Measurements from ENCODE around the gene AFDN. TPM values are rescaled to one million over a fixed set of nuclear protein-coding genes. Genes with fewer than 3 reads are reported as not detected.

Gene AFDN
- total RNA-seq, 2 donors from 2014 or later: 214 to 239 TPM

GRCh38 chr6:167968091-167968490, 141.4 kb downstream of the AFDN start:
- Histone ChIP-seq H3K9ac (ENCODE audit: extremely low read depth, low read length, poor library complexity, severe bottlenecking) (no peak overlapping the region), H3K4me3 (ENCODE audit: low read length) (no peak overlapping the region), H3K27ac (ENCODE audit: low read depth, low read length) (no peak overlapping the region), H3K9me3 (ENCODE audit: control insufficient read depth, low read length) (peaks cover 9% of the 10 kb centered on the region), H3K36me3 (ENCODE audit: control insufficient read depth, insufficient read depth, low read length) (peaks cover 91% of the 10 kb centered on the region), H3K4me1 (ENCODE audit: control insufficient read depth, insufficient read depth, low read length) (peaks cover 7% of the 10 kb centered on the region), H3K27me3 (ENCODE audit: control insufficient read depth, insufficient read depth, low read length, poor library complexity, severe bottlenecking) (no peaks in the 10 kb centered on the region)
- TF ChIP-seq CTCF (conservative IDR thresholded peaks at IDR 0.05): peak; percentile 90
- peaks cover 70% of the 10 kb centered on the region for H3K36me3 Mint-ChIP-seq (ENCODE audit: low read depth)
- peak; percentile 92 for DNase-seq
- 78 to 81% methylated on average over 6 of the region's 6 CpGs for WGBS, 2 experiments (ENCODE audit: insufficient coverage in 1 of 2, insufficient read length in 1 of 2)
- H3K4me3 Mint-ChIP-seq: no peak overlapping the region
- no peak overlapping the region for H3K27ac Mint-ChIP-seq
- H3K9me3 Mint-ChIP-seq: no peaks in the 10 kb centered on the region
- no peaks in the 10 kb centered on the region for H3K27me3 Mint-ChIP-seq (ENCODE audit: insufficient read depth)
- peaks cover 44% of the 10 kb centered on the region for H3K4me1 Mint-ChIP-seq

- H3K4me3 ChIP-seq (ENCODE audit: low read length): no peak overlapping the region
- Mint-ChIP-seq H3K27ac (no peak overlapping the region), H3K27me3 (ENCODE audit: insufficient read depth) (no peaks in the 10 kb centered on the region), H3K9me3 (no peaks in the 10 kb centered on the region), H3K4me1 (peaks cover 35% of the 10 kb centered on the region), H3K36me3 (ENCODE audit: low read depth) (peaks cover 54% of the 10 kb centered on the region), H3K4me3 (no peak overlapping the region)
- peaks cover 70% of the 10 kb centered on the region for H3K36me3 ChIP-seq (ENCODE audit: control insufficient read depth, insufficient read depth, low read length)
- H3K9ac ChIP-seq (ENCODE audit: extremely low read depth, low read length, poor library complexity, severe bottlenecking): no peak overlapping the region
- TF ChIP-seq CTCF (conservative IDR thresholded peaks at IDR 0.05): no peak
- no peak overlapping the region for H3K27ac ChIP-seq (ENCODE audit: low read depth, low read length)
- H3K4me1 ChIP-seq (ENCODE audit: control insufficient read depth, insufficient read depth, low read length): peaks cover 4% of the 10 kb centered on the region
- no peak for DNase-seq
- H3K27me3 ChIP-seq (ENCODE audit: control insufficient read depth, insufficient read depth, low read length, poor library complexity, severe bottlenecking): no peaks in the 10 kb centered on the region
- H3K9me3 ChIP-seq (ENCODE audit: control insufficient read depth, low read length): peaks cover 9% of the 10 kb centered on the region
- 85 to 98% methylated on average over 6 to 9 of the region's 10 CpGs for WGBS, 2 experiments (ENCODE audit: insufficient coverage in 1 of 2, insufficient read length in 1 of 2)
These were observed 143.5 kb downstream of the AFDN start for GRCh38 chr6:167970230-167970629.

- Mint-ChIP-seq H3K4me1 (peaks cover 29% of the 10 kb centered on the region), H3K27ac (no peak overlapping the region), H3K36me3 (ENCODE audit: low read depth) (peaks cover 39% of the 10 kb centered on the region), H3K27me3 (ENCODE audit: insufficient read depth) (no peaks in the 10 kb centered on the region), H3K4me3 (no peak overlapping the region), H3K9me3 (peaks cover 4% of the 10 kb centered on the region)
- Histone ChIP-seq H3K36me3 (ENCODE audit: control insufficient read depth, insufficient read depth, low read length) (peaks cover 50% of the 10 kb centered on the region), H3K4me1 (ENCODE audit: control insufficient read depth, insufficient read depth, low read length) (peaks cover 4% of the 10 kb centered on the region), H3K27ac (ENCODE audit: low read depth, low read length) (no peak overlapping the region), H3K4me3 (ENCODE audit: low read length) (no peak overlapping the region), H3K9me3 (ENCODE audit: control insufficient read depth, low read length) (peaks cover 6% of the 10 kb centered on the region), H3K27me3 (ENCODE audit: control insufficient read depth, insufficient read depth, low read length, poor library complexity, severe bottlenecking) (no peaks in the 10 kb centered on the region), H3K9ac (ENCODE audit: extremely low read depth, low read length, poor library complexity, severe bottlenecking) (no peak overlapping the region)
- WGBS, 2 experiments (ENCODE audit: insufficient coverage in 1 of 2, insufficient read length in 1 of 2): 93 to 98% methylated on average over 8 to 10 of the region's 10 CpGs
- no peak for TF ChIP-seq CTCF (conservative IDR thresholded peaks at IDR 0.05)
- no peak for DNase-seq
These were observed 145.5 kb downstream of the AFDN start for GRCh38 chr6:167972193-167972592.

Measured in endodermal cell (in vitro differentiated cells).